GM19238 (cell line): ENCODE results near the gene MLX.
"Not testable (repeated sequence)": the region's sequence is repeated elsewhere in the genome, so short reads cannot be mapped to it uniquely, and the experiment has no call there.

ENCODE experiments used
- DNase-seq: peaks from one replicate; pipeline ENCODE4 v3.0.0; 2011; ENCODE audit warnings: low spot score; ENCODE audit not compliant: insufficient read length

Gene MLX

GRCh38 chr17:42536372-42537155 lies 30.3 kb upstream of the MLX start:
- DNase-seq, result peak; percentile 96

- no peak for DNase-seq
These were observed 29.6 kb upstream of the MLX start for GRCh38 chr17:42537156-42537805.

- no peak for DNase-seq
These were observed 29.0 kb upstream of the MLX start for GRCh38 chr17:42537826-42538451.

GRCh38 chr17:42538482-42538881 lies 28.4 kb upstream of the MLX start:
- DNase-seq, result no peak

GRCh38 chr17:42540558-42540957 lies 26.3 kb upstream of the MLX start:
- DNase-seq, result not testable (repeated sequence)

GRCh38 chr17:42541041-42541833 lies 25.7 kb upstream of the MLX start:
- no peak for DNase-seq

- DNase-seq, result no peak
These were observed 23.5 kb upstream of the MLX start for GRCh38 chr17:42543190-42544079.

- no peak for DNase-seq
These were observed 22.0 kb upstream of the MLX start for GRCh38 chr17:42544874-42545283.

GRCh38 chr17:42545755-42546505 lies 21.0 kb upstream of the MLX start:
- DNase-seq, result not testable (repeated sequence)

- no peak for DNase-seq
These were observed 19.9 kb upstream of the MLX start for GRCh38 chr17:42547001-42547461.

GRCh38 chr17:42547698-42548069 lies 19.2 kb upstream of the MLX start:
- DNase-seq, result no peak

- DNase-seq, result peak; percentile 87
These were observed 18.6 kb upstream of the MLX start for GRCh38 chr17:42548070-42548837.

GRCh38 chr17:42548993-42549755 lies 17.7 kb upstream of the MLX start:
- no peak for DNase-seq

GRCh38 chr17:42552736-42553135 lies 14.2 kb upstream of the MLX start, which contains the start of gene HSD17B1:
Gene HSD17B1, plus strand, starts transcription at chr17:42552923. Its CDS starts 11 bp downstream, at chr17:42552934.
- DNase-seq, result not testable (repeated sequence)

GRCh38 chr17:42553161-42553818 lies 13.6 kb upstream of the MLX start:
- no peak for DNase-seq

- no peak for DNase-seq
These were observed 13.0 kb upstream of the MLX start for GRCh38 chr17:42553866-42554249.

GRCh38 chr17:42554250-42555121 lies 12.4 kb upstream of the MLX start:
- peak; percentile 93 for DNase-seq
